ENCODE measurements around the gene TMEM63B. TPM values are rescaled to one million over a fixed set of nuclear protein-coding genes. Genes with fewer than 3 reads are reported as not detected.

The TMEM63B gene
- total RNA-seq, 1 donor from 2014 or later = 54.9 TPM

- H3K9me3 Mint-ChIP-seq = no peaks in the 10 kb centered on the region
- peaks cover 61% of the 10 kb centered on the region for H3K4me1 Mint-ChIP-seq
- no peaks in the 10 kb centered on the region for H3K36me3 Mint-ChIP-seq
- H3K27me3 Mint-ChIP-seq (ENCODE audit: low read depth) = no peaks in the 10 kb centered on the region
- TF ChIP-seq CTCF (IDR thresholded peaks at IDR 0.05; ENCODE audit: unreplicated experiment) = no peak
- no peak for DNase-seq (ENCODE audit: low spot score in 2 of 2, unreplicated experiment in 2 of 2)
- peak overlapping the region; percentile 0 for H3K4me3 Mint-ChIP-seq
- peak overlapping the region; percentile 75 for H3K27ac Mint-ChIP-seq
Measured at GRCh38 chr6:44122801-44123200, 4.6 kb upstream of the TMEM63B start.

- no peak for TF ChIP-seq CTCF (IDR thresholded peaks at IDR 0.05; ENCODE audit: unreplicated experiment)
- Mint-ChIP-seq H3K27ac (no peak overlapping the region), H3K27me3 (ENCODE audit: low read depth) (no peaks in the 10 kb centered on the region), H3K4me3 (no peak overlapping the region), H3K36me3 (no peaks in the 10 kb centered on the region), H3K4me1 (peaks cover 61% of the 10 kb centered on the region), H3K9me3 (no peaks in the 10 kb centered on the region)
- DNase-seq (ENCODE audit: low spot score in 2 of 2, unreplicated experiment in 2 of 2) = no peak
Measured at GRCh38 chr6:44123544-44123943, 3.8 kb upstream of the TMEM63B start.

- peak overlapping the region; percentile 96 for H3K4me3 Mint-ChIP-seq
- H3K9me3 Mint-ChIP-seq = no peaks in the 10 kb centered on the region
- no peaks in the 10 kb centered on the region for H3K27me3 Mint-ChIP-seq (ENCODE audit: low read depth)
- peak in 1 of 2 experiments; percentile 64 for DNase-seq (ENCODE audit: low spot score in 2 of 2, unreplicated experiment in 2 of 2)
- peaks cover 47% of the 10 kb centered on the region for H3K4me1 Mint-ChIP-seq
- H3K36me3 Mint-ChIP-seq = no peaks in the 10 kb centered on the region
- H3K27ac Mint-ChIP-seq = peak overlapping the region; percentile 98
- no peak for TF ChIP-seq CTCF (IDR thresholded peaks at IDR 0.05; ENCODE audit: unreplicated experiment)
Measured at GRCh38 chr6:44126320-44127149, 819 bp upstream of the TMEM63B start.

GRCh38 chr6:44128020-44128917, 915 bp downstream of the TMEM63B start:
- H3K27ac Mint-ChIP-seq = no peak overlapping the region
- H3K4me3 Mint-ChIP-seq = peak overlapping the region; percentile 81
- DNase-seq (ENCODE audit: low spot score in 2 of 2, unreplicated experiment in 2 of 2) = peak in 1 of 2 experiments; percentile 53
- H3K36me3 Mint-ChIP-seq = no peaks in the 10 kb centered on the region
- H3K9me3 Mint-ChIP-seq = no peaks in the 10 kb centered on the region
- no peaks in the 10 kb centered on the region for H3K27me3 Mint-ChIP-seq (ENCODE audit: low read depth)
- no peak for TF ChIP-seq CTCF (IDR thresholded peaks at IDR 0.05; ENCODE audit: unreplicated experiment)
- peaks cover 38% of the 10 kb centered on the region for H3K4me1 Mint-ChIP-seq

GRCh38 chr6:44129841-44130322, 2.5 kb downstream of the TMEM63B start:
- Mint-ChIP-seq H3K36me3 (no peaks in the 10 kb centered on the region), H3K4me3 (peak overlapping the region; percentile 81), H3K27ac (no peak overlapping the region), H3K9me3 (no peaks in the 10 kb centered on the region), H3K27me3 (ENCODE audit: low read depth) (no peaks in the 10 kb centered on the region), H3K4me1 (peaks cover 38% of the 10 kb centered on the region)
- DNase-seq (ENCODE audit: low spot score in 2 of 2, unreplicated experiment in 2 of 2) = no peak
- no peak for TF ChIP-seq CTCF (IDR thresholded peaks at IDR 0.05; ENCODE audit: unreplicated experiment)
